ENCODE measurements around the gene PRR20G.
"Not testable (repeated sequence)": the region's sequence is repeated elsewhere in the genome, so short reads cannot be mapped to it uniquely, and the experiment has no call there.

PRR20G gene

GRCh38 chr3:127287840-127288239 is at the start of gene PRR20G:
PRR20G (minus strand) TSS chr3:127288046; CDS start chr3:127287365, 681 bp downstream.
- no peak for DNase-seq

- DNase-seq: no peak
Observed at GRCh38 chr3:127337001-127337400, 49.2 kb upstream of the PRR20G start.

GRCh38 chr3:127336101-127336500 is 48.3 kb upstream of the PRR20G start:
- no peak for DNase-seq

GRCh38 chr3:127330385-127330784 is 42.5 kb upstream of the PRR20G start:
- DNase-seq: no peak

GRCh38 chr3:127329631-127330285 is 41.9 kb upstream of the PRR20G start:
- no peak for DNase-seq

GRCh38 chr3:127328421-127328820 is 40.6 kb upstream of the PRR20G start:
- no peak for DNase-seq

GRCh38 chr3:127326341-127326740 is 38.5 kb upstream of the PRR20G start:
- no peak for DNase-seq

- DNase-seq: peak; percentile 38
Observed at GRCh38 chr3:127325629-127325961, 37.7 kb upstream of the PRR20G start.

GRCh38 chr3:127324913-127325628 is 37.2 kb upstream of the PRR20G start:
- DNase-seq: no peak

GRCh38 chr3:127324076-127324475 is 36.2 kb upstream of the PRR20G start:
- no peak for DNase-seq

- no peak for DNase-seq
Observed at GRCh38 chr3:127323581-127323980, 35.7 kb upstream of the PRR20G start.

- DNase-seq: no peak
Observed at GRCh38 chr3:127321371-127321770, 33.5 kb upstream of the PRR20G start.

GRCh38 chr3:127320529-127321121 is 32.8 kb upstream of the PRR20G start:
- DNase-seq: no peak

GRCh38 chr3:127316685-127317084 is 28.8 kb upstream of the PRR20G start:
- no peak for DNase-seq

- no peak for DNase-seq
Observed at GRCh38 chr3:127312818-127313217, 25.0 kb upstream of the PRR20G start.

GRCh38 chr3:127308821-127309220 is 21.0 kb upstream of the PRR20G start:
- not testable (repeated sequence) for DNase-seq

GRCh38 chr3:127307916-127308315 is 20.1 kb upstream of the PRR20G start:
- DNase-seq: no peak

- no peak for DNase-seq
Observed at GRCh38 chr3:127307112-127307835, 19.4 kb upstream of the PRR20G start.

GRCh38 chr3:127306361-127307111 is 18.7 kb upstream of the PRR20G start:
- no peak for DNase-seq

- no peak for DNase-seq
Observed at GRCh38 chr3:127305499-127306060, 17.7 kb upstream of the PRR20G start.

- no peak for DNase-seq
Observed at GRCh38 chr3:127304121-127304744, 16.4 kb upstream of the PRR20G start.

- no peak for DNase-seq
Observed at GRCh38 chr3:127299276-127299675, 11.4 kb upstream of the PRR20G start.

Measured in femur (tissue), 1 donor.